Measurements from ENCODE around the gene CLASP1.
A peak's percentile ranks its signal among the peaks of the same experiment; 100 is the strongest.

CLASP1 gene

DNA sequence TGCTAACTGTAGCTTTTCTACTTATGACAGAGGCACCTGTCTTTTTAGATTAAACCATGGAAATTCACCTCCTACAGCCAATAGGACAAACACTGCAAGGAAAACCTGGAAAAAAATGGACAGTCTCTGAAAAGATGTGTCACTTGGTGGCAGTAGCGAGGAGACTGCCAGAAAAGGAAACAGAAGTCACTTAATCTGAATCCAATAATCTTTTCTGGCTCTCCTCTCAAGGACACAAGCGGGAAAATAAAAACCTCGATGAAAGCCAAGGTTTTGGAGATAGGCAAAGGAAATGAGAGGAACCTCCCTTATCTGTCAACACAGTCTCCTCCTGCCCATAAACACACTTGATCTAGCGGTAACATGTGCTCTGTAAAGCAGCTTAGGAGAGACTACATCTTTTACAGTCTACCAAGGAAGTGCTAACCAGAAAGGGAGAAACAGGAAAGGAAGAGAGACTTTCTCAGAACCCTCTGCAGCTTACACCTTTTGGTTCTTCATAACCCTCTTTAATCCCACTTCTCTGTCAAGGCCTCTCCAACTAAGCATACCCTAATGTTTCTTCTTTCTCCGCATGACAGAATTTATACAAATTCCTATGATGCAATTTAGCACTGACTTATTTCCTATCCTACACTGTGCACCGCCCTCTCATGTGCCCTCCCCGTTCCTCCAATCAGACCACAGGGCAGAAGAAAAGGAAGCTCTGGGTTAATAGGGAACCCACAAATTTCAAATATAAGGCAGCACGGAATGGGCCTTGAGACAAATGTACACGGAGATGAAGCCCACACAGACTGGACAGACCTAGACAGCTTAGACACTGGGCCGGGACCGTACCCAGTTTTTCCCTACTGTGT lies 52.8 kb downstream of the CLASP1 start:
- in situ Hi-C loops (cut with MboI; ENCODE audit: low pct_unique_long_range_greater_than_20kb, low sequenced_read_pairs, unreplicated experiment): no loop called here
- TF ChIP-seq, protein P1, sequence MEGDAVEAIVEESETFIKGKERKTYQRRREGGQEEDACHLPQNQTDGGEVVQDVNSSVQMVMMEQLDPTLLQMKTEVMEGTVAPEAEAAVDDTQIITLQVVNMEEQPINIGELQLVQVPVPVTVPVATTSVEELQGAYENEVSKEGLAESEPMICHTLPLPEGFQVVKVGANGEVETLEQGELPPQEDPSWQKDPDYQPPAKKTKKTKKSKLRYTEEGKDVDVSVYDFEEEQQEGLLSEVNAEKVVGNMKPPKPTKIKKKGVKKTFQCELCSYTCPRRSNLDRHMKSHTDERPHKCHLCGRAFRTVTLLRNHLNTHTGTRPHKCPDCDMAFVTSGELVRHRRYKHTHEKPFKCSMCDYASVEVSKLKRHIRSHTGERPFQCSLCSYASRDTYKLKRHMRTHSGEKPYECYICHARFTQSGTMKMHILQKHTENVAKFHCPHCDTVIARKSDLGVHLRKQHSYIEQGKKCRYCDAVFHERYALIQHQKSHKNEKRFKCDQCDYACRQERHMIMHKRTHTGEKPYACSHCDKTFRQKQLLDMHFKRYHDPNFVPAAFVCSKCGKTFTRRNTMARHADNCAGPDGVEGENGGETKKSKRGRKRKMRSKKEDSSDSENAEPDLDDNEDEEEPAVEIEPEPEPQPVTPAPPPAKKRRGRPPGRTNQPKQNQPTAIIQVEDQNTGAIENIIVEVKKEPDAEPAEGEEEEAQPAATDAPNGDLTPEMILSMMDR (IDR thresholded peaks at IDR 0.05; ENCODE audit: extremely low read depth, insufficient read depth, missing control alignments): peak; percentile 43
- peak; percentile 31 for DNase-seq (ENCODE audit: low spot score)

- TF ChIP-seq, protein P1 (IDR thresholded peaks at IDR 0.05; ENCODE audit: extremely low read depth, insufficient read depth, missing control alignments): no peak
- in situ Hi-C loops (cut with MboI; ENCODE audit: low pct_unique_long_range_greater_than_20kb, low sequenced_read_pairs, unreplicated experiment): no loop called here
- DNase-seq (ENCODE audit: low spot score): no peak
These were observed 54.0 kb downstream of the CLASP1 start for GRCh38 chr2:121595012-121595891.

DNA sequence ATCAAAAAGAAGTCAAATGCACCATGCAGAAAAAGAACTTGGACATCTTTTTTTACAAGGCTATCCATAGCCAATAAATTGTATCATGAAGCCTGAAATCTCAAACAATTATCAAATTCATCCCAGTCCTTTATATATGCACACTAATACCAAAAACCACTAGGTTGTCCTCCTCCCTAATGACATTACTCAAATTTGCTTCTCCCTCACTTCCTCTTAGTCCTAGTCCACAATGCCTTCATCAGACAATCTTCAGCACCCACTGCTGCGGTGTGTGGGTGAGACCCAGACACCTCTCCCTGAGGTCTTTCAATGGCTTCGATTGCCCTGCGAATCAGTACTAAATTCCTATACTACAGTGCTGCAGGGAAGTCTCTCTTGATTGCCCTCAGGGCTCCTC lies 58.1 kb downstream of the CLASP1 start:
- in situ Hi-C loops (cut with MboI; ENCODE audit: low pct_unique_long_range_greater_than_20kb, low sequenced_read_pairs, unreplicated experiment): no loop called here
- DNase-seq (ENCODE audit: low spot score): no peak
- TF ChIP-seq, protein P1 (IDR thresholded peaks at IDR 0.05; ENCODE audit: extremely low read depth, insufficient read depth, missing control alignments): no peak

- in situ Hi-C loops (cut with MboI; ENCODE audit: low pct_unique_long_range_greater_than_20kb, low sequenced_read_pairs, unreplicated experiment): no loop called here
- DNase-seq (ENCODE audit: low spot score): no peak
- TF ChIP-seq, protein P1 (IDR thresholded peaks at IDR 0.05; ENCODE audit: extremely low read depth, insufficient read depth, missing control alignments): no peak
These were observed 60.9 kb downstream of the CLASP1 start for GRCh38 chr2:121588357-121588756.

GRCh38 chr2:121587131-121587530 lies 62.1 kb downstream of the CLASP1 start:
- TF ChIP-seq, protein P1 (IDR thresholded peaks at IDR 0.05; ENCODE audit: extremely low read depth, insufficient read depth, missing control alignments): no peak
- in situ Hi-C loops (cut with MboI; ENCODE audit: low pct_unique_long_range_greater_than_20kb, low sequenced_read_pairs, unreplicated experiment): no loop called here
- DNase-seq (ENCODE audit: low spot score): no peak

DNA sequence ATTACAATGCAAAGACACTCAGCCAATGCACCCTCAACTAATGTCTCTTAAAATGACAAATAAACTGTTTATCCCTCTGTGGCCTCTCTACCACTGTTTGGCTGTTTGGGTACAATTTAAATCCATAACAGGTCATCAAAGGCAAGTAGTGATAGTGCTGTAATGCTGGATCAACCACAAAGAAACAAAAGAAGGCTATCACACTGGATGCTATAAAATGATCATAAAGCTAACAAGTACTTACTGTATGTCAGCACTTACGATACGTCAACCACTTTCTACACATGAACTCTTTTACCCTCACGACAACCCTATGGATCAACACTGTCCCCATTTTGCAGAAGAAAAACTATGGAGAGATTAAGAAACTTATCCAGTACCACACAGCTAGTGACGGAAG lies 64.5 kb downstream of the CLASP1 start:
- TF ChIP-seq, protein P1 (IDR thresholded peaks at IDR 0.05; ENCODE audit: extremely low read depth, insufficient read depth, missing control alignments): no peak
- in situ Hi-C loops (cut with MboI; ENCODE audit: low pct_unique_long_range_greater_than_20kb, low sequenced_read_pairs, unreplicated experiment): no loop called here
- no peak for DNase-seq (ENCODE audit: low spot score)
